OCI-LY1 (cell line): Measurements from ENCODE around the gene CD164L2.

Source experiments
- H2AFZ ChIP-seq: fragments of 200-600 bp; sonication (generic), shearing (Covaris generic); 2 replicates; pipeline ENCODE4 v1.6.0; 2014; ENCODE audit warnings: antibody characterized with exemption, mild to moderate bottlenecking, low read length
- H3F3A ChIP-seq: fragments of 200-600 bp; sonication (generic), shearing (Covaris generic); 2 replicates; pipeline ENCODE4 v1.6.0; 2014; ENCODE audit warnings: mild to moderate bottlenecking, antibody characterized with exemption, low read length, moderate library complexity; ENCODE audit not compliant: insufficient read depth
- H3K27ac ChIP-seq: fragments of 200-600 bp; sonication (generic); 2 replicates; pipeline ENCODE4 v1.5.1; 2014; ENCODE audit warnings: low read length, mixed run types, mild to moderate bottlenecking, low read depth; ENCODE audit not compliant: poor library complexity, severe bottlenecking
- H3K27me3 ChIP-seq: fragments of 200-600 bp; sonication (generic); 2 replicates; pipeline ENCODE4 v1.6.0; 2014; ENCODE audit warnings: antibody characterized with exemption, mild to moderate bottlenecking, low read length, moderate library complexity; ENCODE audit not compliant: insufficient read depth
- H3K36me3 ChIP-seq: fragments of 200-600 bp; sonication (generic); 2 replicates; pipeline ENCODE4 v1.6.1; 2014; ENCODE audit warnings: mild to moderate bottlenecking, antibody characterized with exemption, low read length, moderate library complexity, mixed read lengths; ENCODE audit not compliant: insufficient read depth
- H3K4me1 ChIP-seq: fragments of 200-600 bp; sonication (generic); 2 replicates; pipeline ENCODE4 v1.5.1; 2014; ENCODE audit warnings: mild to moderate bottlenecking, low read length, moderate library complexity; ENCODE audit not compliant: insufficient read depth, severe bottlenecking
- H3K4me2 ChIP-seq: fragments of 200-600 bp; sonication (generic), shearing (Covaris generic); 2 replicates; pipeline ENCODE4 v1.6.1; 2014; ENCODE audit warnings: low read length
- H3K4me3 ChIP-seq: fragments of 200-600 bp; sonication (generic); 2 replicates; pipeline ENCODE4 v1.5.1; 2014; ENCODE audit warnings: low read length, low read depth, mild to moderate bottlenecking, mixed read lengths; ENCODE audit not compliant: poor library complexity, severe bottlenecking
- H3K79me2 ChIP-seq: fragments of 200-600 bp; shearing (Covaris generic); 2 replicates; pipeline ENCODE4 v1.6.1; 2016; ENCODE audit warnings: mixed run types, low read length, mixed read lengths; ENCODE audit not compliant: insufficient read depth
- H3K9ac ChIP-seq: fragments of 200-600 bp; sonication (generic), shearing (Covaris generic); 2 replicates; pipeline ENCODE4 v1.6.1; 2014; ENCODE audit warnings: mild to moderate bottlenecking, low read length, mixed read lengths
- H3K9me2 ChIP-seq: fragments of 200-600 bp; sonication (generic), shearing (Covaris generic); 2 replicates; pipeline ENCODE4 v1.6.1; 2014; ENCODE audit warnings: low read depth, mild to moderate bottlenecking, low read length, mixed read lengths
- H3K9me3 ChIP-seq: fragments of 200-600 bp; shearing (Covaris generic); 2 replicates; pipeline ENCODE4 v1.6.1; 2014; ENCODE audit warnings: low read length, mixed read lengths
- H4K20me1 ChIP-seq: fragments of 200-600 bp; sonication (generic), shearing (Covaris generic); 2 replicates; pipeline ENCODE4 v1.6.0; 2016; ENCODE audit warnings: mild to moderate bottlenecking, low read length; ENCODE audit not compliant: insufficient read depth
- EZH2 ChIP-seq: fragments of 200-600 bp; sonication (generic), shearing (Covaris generic); IDR thresholded peaks from 2 replicates; pipeline ENCODE4 v1.8.0; 2017; ENCODE audit warnings: borderline replicate concordance, mixed run types, mild to moderate bottlenecking, antibody characterized with exemption, low read length, moderate library complexity, mixed read lengths
- TF ChIP-seq, protein P1 (sequence below): fragments of 200-600 bp; sonication (generic), shearing (Covaris generic); IDR thresholded peaks from 2 replicates; pipeline ENCODE4 v1.5.1; 2017; ENCODE audit warnings: mild to moderate bottlenecking, antibody characterized with exemption, low read length, moderate library complexity, mixed read lengths

The CD164L2 gene

GRCh38 chr1:27333717-27334279 lies 49.3 kb downstream of the CD164L2 start:
- Histone ChIP-seq H3K27ac (no peak overlapping the region), H2AFZ (no peak overlapping the region), H3K36me3 (peaks cover 69% of the 10 kb centered on the region), H3K4me3 (no peak overlapping the region), H3K9me3 (no peaks in the 10 kb centered on the region), H3K27me3 (no peaks in the 10 kb centered on the region), H3K4me1 (peaks cover 7% of the 10 kb centered on the region), H3K9ac (no peak overlapping the region), H3K9me2 (no peaks in the 10 kb centered on the region), H4K20me1 (no peaks in the 10 kb centered on the region), H3K79me2 (peaks cover 8% of the 10 kb centered on the region; the same call in 1 of the 2 replicates), H3F3A (no peaks in the 10 kb centered on the region), H3K4me2 (no peak overlapping the region)
- TF ChIP-seq, protein P1, sequence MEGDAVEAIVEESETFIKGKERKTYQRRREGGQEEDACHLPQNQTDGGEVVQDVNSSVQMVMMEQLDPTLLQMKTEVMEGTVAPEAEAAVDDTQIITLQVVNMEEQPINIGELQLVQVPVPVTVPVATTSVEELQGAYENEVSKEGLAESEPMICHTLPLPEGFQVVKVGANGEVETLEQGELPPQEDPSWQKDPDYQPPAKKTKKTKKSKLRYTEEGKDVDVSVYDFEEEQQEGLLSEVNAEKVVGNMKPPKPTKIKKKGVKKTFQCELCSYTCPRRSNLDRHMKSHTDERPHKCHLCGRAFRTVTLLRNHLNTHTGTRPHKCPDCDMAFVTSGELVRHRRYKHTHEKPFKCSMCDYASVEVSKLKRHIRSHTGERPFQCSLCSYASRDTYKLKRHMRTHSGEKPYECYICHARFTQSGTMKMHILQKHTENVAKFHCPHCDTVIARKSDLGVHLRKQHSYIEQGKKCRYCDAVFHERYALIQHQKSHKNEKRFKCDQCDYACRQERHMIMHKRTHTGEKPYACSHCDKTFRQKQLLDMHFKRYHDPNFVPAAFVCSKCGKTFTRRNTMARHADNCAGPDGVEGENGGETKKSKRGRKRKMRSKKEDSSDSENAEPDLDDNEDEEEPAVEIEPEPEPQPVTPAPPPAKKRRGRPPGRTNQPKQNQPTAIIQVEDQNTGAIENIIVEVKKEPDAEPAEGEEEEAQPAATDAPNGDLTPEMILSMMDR, result no peak
- no peak for TF ChIP-seq EZH2

DNA sequence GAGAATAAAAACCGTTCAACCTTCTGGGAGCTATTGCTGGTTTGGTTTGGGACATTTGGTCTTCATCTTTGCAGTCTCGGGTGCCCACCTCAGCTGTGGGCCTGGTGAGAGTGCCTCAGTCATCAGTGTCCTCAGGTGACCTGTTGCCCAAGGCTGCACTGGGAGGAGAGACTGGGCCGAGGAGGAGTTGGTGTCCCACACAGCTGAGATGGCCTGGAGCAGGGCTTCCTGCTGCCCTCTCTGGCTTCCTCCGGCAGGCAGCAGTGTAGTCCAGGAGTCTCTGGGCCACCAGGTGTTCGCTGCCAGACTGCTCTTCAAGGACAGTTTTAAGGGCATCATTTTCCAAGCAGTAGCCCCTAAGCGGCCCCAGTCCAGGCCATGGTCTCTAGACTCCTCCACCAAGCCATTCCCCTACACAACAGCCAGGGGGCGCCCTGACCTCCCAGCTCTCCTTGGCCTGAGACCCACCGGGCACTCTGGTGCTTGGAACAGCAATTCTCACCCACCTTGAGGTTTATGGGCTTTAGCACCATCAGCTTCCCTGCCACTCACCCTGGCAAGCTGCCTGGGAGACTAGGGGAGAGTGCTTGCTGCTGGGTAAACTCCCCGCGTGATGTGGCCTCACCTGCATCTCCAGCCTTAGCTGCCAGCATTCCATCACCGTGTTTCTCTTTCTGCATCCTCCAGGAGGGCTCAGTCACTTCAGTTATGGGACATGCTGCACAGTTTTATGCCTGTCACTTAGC lies 50.4 kb downstream of the CD164L2 start:
- no peak overlapping the region for H3K27ac ChIP-seq
- H3K36me3 ChIP-seq, result peaks cover 79% of the 10 kb centered on the region
- H3K4me2 ChIP-seq, result no peak overlapping the region
- H3K9me2 ChIP-seq, result no peaks in the 10 kb centered on the region
- H3K27me3 ChIP-seq, result no peaks in the 10 kb centered on the region
- H4K20me1 ChIP-seq, result no peaks in the 10 kb centered on the region
- no peak overlapping the region for H2AFZ ChIP-seq
- no peak overlapping the region for H3K4me3 ChIP-seq
- H3K4me1 ChIP-seq, result peaks cover 18% of the 10 kb centered on the region
- peaks cover 19% of the 10 kb centered on the region for H3K79me2 ChIP-seq
- no peak overlapping the region for H3K9ac ChIP-seq
- no peaks in the 10 kb centered on the region for H3K9me3 ChIP-seq
- H3F3A ChIP-seq, result no peaks in the 10 kb centered on the region
- TF ChIP-seq, protein P1, result peak; percentile 88
- no peak for TF ChIP-seq EZH2

DNA sequence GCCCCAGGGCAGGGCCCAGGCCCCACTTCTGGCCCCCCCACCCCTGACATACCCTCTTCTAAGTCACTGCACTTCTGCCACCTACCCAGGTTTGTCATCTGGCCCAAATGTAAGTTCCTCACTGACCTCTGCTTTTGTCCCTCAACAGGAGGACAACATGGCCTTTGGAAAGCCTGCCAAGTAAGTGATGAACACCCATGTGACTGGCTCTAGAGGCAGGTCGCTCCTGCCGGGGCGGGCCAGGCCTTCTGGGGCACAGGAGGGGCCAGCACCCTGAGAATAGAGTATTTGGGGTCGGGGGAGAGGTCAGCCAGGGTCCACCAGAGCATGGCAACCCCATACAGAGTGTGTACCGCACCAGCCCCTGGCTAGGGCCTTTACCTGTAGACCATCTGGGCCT lies 51.2 kb downstream of the CD164L2 start:
- Histone ChIP-seq H3K79me2 (peaks cover 25% of the 10 kb centered on the region), H3K4me1 (peaks cover 19% of the 10 kb centered on the region), H3K9ac (no peak overlapping the region), H4K20me1 (no peaks in the 10 kb centered on the region), H3K36me3 (peaks cover 84% of the 10 kb centered on the region), H2AFZ (no peak overlapping the region), H3F3A (no peaks in the 10 kb centered on the region), H3K4me3 (no peak overlapping the region), H3K9me3 (no peaks in the 10 kb centered on the region), H3K4me2 (no peak overlapping the region), H3K27me3 (no peaks in the 10 kb centered on the region), H3K9me2 (no peaks in the 10 kb centered on the region), H3K27ac (no peak overlapping the region)
- TF ChIP-seq EZH2, result no peak
- TF ChIP-seq, protein P1, result no peak
